ENCODE measurements around the gene LRPAP1.

The LRPAP1 gene

DNA sequence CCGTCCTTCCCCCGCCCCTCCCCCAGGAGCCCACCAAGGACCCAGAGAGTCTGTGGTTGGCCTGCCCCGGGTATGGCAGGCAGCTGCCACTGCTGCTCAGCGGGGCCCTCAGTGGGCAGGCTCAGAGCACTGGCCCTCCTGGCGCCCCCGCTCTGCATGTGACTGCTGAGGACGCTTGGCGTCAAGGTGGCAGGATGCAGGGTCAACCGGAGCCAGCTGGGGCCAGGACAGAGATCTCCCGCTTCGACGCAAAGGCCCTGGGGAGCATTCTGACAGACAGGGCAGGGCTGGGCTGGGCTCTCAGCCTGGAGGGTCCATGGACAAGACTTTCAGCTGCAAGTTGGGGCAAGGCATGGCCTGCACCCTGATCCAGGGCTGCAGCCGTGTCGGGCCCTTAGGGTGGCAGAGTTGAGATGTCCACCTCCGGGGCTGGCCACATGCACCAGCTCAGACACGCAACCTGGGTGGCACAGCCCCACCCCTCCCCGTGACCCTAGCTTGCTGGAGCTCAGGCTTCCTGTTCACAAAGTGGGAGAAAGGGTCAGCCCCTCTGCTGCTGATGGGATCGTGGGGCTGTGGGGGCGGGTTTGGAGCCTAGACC is 30.3 kb downstream of the LRPAP1 start:
- TF ChIP-seq, protein P1, sequence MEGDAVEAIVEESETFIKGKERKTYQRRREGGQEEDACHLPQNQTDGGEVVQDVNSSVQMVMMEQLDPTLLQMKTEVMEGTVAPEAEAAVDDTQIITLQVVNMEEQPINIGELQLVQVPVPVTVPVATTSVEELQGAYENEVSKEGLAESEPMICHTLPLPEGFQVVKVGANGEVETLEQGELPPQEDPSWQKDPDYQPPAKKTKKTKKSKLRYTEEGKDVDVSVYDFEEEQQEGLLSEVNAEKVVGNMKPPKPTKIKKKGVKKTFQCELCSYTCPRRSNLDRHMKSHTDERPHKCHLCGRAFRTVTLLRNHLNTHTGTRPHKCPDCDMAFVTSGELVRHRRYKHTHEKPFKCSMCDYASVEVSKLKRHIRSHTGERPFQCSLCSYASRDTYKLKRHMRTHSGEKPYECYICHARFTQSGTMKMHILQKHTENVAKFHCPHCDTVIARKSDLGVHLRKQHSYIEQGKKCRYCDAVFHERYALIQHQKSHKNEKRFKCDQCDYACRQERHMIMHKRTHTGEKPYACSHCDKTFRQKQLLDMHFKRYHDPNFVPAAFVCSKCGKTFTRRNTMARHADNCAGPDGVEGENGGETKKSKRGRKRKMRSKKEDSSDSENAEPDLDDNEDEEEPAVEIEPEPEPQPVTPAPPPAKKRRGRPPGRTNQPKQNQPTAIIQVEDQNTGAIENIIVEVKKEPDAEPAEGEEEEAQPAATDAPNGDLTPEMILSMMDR (IDR thresholded peaks at IDR 0.05), result no peak
- H3K27ac ChIP-seq, result no peak overlapping the region
- H3K4me3 ChIP-seq, result no peak overlapping the region
- DNase-seq (ENCODE audit: low spot score), result no peak

DNA sequence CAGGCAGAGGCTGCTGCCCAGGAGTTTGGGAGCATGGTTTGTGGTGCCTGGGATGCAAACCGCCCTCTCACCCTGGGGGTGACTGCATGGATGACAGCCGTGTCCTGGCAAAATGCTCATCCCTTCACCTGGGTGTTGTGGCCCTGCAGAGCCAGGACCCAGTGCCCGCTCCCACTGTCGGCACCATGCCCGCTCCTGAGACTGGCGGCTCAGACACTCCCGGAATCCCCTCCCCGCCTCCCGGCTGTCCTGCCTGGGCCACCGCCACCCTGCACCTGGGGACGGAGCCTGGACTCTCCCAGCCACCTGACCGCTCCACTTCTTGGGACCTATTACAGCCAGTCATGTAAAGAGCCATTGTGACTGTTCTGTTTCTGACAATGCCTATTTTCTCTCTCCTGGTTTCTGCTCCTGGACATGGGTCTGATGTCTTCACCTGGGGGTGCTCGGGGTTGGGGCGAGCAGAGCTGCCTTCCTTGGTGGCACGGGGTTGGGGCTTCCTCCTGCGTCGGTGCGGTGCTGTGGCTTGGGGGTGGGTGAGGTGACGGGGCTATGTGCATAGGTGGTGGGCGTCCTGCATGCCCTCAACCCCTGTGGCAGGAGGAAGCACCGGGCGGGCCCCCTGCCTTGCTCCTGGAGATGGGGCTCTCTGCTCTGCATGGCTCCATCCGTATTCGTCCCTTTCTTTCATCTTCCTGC is 30.9 kb downstream of the LRPAP1 start:
- Histone ChIP-seq H3K27ac (no peak overlapping the region), H3K4me3 (no peak overlapping the region)
- DNase-seq (ENCODE audit: low spot score), result no peak
- TF ChIP-seq, protein P1 (IDR thresholded peaks at IDR 0.05), result no peak

DNA sequence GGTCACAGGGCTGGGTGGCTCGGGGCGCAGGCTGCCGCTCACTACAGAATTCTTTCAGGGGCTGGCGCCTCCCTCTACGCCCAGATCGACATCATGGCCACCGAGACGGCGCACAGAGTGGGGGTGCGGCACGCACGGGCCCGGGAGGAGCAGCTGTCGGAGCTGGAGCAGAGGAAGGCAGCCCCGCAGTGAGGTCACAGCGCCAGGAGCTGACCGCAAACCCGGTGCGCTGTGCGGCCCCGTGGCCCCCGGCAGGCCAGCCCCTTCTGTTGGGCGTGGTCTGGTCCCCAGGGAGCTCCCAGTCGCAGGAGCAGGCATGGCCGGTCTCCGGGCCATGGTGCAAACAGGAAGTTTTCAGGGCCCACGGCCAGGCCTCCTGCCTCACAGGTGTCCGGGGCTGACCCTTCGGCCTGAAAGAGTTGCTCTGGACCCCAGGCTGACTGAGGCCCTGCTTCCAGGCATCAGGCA is 31.6 kb downstream of the LRPAP1 start:
- H3K27ac ChIP-seq, result no peak overlapping the region
- TF ChIP-seq, protein P1 (IDR thresholded peaks at IDR 0.05), result no peak

DNA sequence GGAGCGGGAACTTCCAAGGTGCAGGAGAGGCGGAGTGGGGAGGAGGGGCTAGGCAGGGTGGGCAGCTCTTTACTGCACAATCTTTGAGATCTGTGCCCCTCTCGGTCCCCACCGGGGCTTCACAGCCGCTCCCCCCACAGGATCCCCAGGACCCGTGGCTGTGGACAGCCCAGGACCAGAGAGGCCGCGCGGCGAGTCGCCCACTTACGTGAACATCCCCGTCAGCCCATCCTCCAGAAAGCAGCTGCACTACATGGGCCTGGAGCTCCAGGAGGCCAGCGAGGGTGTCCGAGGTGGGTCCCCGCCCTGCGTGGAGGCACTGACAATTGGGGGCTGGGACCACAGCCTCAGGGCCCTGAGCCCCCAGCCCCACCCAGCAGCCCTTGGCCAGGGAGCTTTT is 32.1 kb downstream of the LRPAP1 start:
- DNase-seq (ENCODE audit: low spot score), result no peak
- H3K27ac ChIP-seq, result no peak overlapping the region
- TF ChIP-seq, protein P1 (IDR thresholded peaks at IDR 0.05), result no peak

More for the DNA sequence above, 31.6 kb downstream of the LRPAP1 start:
- H3K4me3 ChIP-seq, result no peak overlapping the region
- no peak for DNase-seq (ENCODE audit: low spot score)

DNA sequence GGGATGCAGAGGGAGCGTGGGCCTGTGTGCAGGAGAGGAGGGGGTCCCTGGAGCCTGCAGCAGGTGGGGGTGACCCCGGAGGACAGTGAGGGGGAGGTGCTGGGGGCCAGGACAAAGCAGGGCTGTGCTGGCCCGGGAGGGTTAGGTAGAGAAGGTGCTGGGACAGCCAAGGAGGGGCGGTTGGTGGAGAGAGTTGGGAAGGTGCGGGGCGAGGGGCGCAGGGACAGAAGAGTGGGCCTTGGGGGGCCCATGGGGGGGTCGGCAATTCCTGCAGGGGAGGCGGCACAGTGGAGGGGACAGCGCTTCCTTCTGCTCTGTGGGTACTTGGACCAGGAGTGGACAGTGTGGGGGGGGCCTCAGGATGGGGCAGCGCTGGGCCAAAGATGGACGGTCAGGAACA is 32.5 kb downstream of the LRPAP1 start:
- TF ChIP-seq, protein P1 (IDR thresholded peaks at IDR 0.05), result no peak
- no peak for DNase-seq (ENCODE audit: low spot score)
- H3K27ac ChIP-seq, result no peak overlapping the region
- H3K4me3 ChIP-seq, result no peak overlapping the region

More for the DNA sequence above, 32.1 kb downstream of the LRPAP1 start:
- no peak overlapping the region for H3K4me3 ChIP-seq

DNA sequence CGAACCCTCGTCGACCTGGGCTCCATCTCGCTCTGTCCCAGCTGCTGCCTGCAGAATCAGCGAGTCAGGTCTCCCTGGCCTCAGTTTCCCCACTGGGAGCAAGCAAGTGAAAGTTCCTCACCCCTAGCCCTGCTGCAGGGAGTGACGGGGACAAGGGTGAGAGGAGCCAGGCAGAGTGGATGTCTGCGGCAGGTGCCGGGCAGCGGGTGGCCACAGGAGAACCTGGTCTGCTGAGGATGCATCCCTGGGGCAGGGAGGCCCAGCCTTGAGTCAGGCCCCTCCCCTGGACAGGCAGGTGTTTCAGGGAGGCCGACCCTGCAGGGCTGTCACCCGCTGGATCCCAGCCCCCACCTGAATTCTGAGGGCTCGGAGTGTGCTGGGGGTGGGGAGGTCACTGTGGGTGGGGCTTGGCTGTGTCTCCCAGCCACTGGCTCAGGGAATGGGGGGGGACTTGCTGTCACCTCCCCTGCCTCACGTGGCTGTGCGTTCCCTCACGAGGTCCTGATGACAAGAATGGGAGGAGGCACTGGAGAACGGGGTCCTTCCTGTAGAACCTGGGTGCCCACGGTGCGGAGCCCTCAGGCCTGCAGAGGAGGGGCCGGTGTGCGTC is 33.2 kb downstream of the LRPAP1 start:
- H3K27ac ChIP-seq, result no peak overlapping the region
- no peak overlapping the region for H3K4me3 ChIP-seq
- DNase-seq (ENCODE audit: low spot score), result no peak
- TF ChIP-seq, protein P1 (IDR thresholded peaks at IDR 0.05), result no peak

All from coronary artery (tissue), 2 donors.